Measurements from ENCODE around the gene GLA.

- TF ChIP-seq ARNT (IDR thresholded peaks at IDR 0.05) (no peak), FOXM1 (IDR thresholded peaks at IDR 0.05; ENCODE audit: borderline replicate concordance) (no peak), TARDBP (IDR thresholded peaks at IDR 0.05) (no peak), SP1 (IDR thresholded peaks at IDR 0.05) (no peak)
Measured at GRCh38 chrX:101417981-101418841, 10.5 kb upstream of the GLA start.

Measured in HEK293T (cell line).